AG20443 (cell line): Measurements from ENCODE around the gene NAALAD2.
"Not testable (repeated sequence)": the region's sequence is repeated elsewhere in the genome, so short reads cannot be mapped to it uniquely, and the experiment has no call there.

Experiments
- DNase-seq: peaks from one replicate; pipeline ENCODE4 v3.0.0; 2012; ENCODE audit warnings: low spot score, mixed read lengths

NAALAD2 gene

DNA sequence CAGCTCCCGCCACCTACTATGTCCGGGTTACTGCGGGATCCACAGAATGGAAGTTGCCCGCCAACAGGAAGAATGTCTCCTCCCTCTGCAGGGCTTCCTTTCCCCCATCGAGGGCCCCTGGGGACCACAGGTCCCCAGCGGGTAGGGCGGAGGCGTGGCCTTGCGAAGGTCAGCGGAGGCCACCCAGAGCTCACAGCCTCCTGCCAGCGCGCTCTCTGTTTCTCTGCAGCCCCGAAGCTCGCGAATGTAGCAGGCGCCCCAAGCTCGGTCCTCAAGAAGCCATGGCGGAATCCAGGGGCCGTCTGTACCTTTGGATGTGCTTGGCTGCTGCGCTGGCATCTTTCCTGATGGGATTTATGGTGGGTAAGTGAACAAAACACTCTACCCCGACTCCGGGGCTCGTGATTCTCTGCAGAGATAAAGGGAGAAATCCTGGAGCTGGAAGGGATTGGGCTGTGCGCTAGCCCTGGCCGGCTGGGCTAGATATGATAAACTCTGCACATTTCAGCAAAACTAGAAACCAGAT is at the start of gene NAALAD2:
Gene NAALAD2, plus strand, starts transcription at position 186 of the 526 bp plus-strand sequence. Its CDS starts 96 bp downstream, at position 282.
- DNase-seq: peak; percentile 51

- DNase-seq: not testable (repeated sequence)
Observed at GRCh38 chr11:90085650-90086049, 48.8 kb upstream of the NAALAD2 start, which contains the start of gene UBTFL1. UBTFL1 (plus strand) TSS chr11:90085950; CDS start chr11:90085950, 0 bp downstream.

DNA sequence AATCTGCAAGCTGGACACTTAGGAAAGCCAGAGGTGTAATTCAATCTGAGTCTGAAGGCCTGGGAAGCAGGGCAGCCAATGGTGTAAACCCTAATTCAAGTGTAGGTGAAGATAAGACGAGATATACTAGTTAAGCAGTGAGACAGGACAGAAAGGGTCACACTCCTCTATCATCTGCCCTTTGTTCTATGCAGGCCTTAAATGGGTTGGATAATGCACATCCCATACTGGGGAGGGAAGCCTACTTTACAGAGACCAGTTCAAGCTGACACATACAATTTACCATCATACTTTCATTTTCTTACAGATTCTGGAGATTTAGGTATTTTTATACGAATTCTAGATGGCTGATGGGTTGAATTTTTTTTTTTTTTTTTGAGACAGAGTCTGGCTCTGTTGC is 45.7 kb upstream of the NAALAD2 start:
- not testable (repeated sequence) for DNase-seq

- not testable (repeated sequence) for DNase-seq
Observed at GRCh38 chr11:90095230-90095924, 39.1 kb upstream of the NAALAD2 start.

- not testable (repeated sequence) for DNase-seq
Observed at GRCh38 chr11:90098261-90098660, 36.2 kb upstream of the NAALAD2 start.

DNA sequence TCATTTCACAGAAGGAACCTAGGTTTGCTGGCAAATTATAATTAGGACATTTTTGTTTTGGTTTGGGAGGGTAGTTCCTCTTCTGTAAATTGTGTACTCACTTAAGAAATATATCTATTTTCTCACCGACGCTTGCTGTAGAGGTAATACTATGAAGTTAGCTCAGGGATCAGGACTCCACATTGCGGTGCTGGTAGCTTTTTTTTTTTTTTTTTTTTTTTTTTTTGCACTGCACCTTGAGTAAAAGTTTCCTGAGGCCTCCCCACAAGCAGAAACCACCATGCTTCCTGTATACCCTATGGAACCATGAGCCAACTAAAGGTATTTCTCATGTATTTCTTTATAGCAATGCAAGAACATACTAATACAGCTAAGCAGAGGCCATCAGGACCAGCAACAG is 34.0 kb upstream of the NAALAD2 start:
- DNase-seq: no peak

GRCh38 chr11:90113541-90113940 is 20.9 kb upstream of the NAALAD2 start:
- DNase-seq: no peak

GRCh38 chr11:90120191-90120590 is 14.3 kb upstream of the NAALAD2 start:
- DNase-seq: no peak

GRCh38 chr11:90124371-90124770 is 10.1 kb upstream of the NAALAD2 start:
- no peak for DNase-seq

GRCh38 chr11:90124946-90125345 is 9.5 kb upstream of the NAALAD2 start:
- DNase-seq: no peak

DNA sequence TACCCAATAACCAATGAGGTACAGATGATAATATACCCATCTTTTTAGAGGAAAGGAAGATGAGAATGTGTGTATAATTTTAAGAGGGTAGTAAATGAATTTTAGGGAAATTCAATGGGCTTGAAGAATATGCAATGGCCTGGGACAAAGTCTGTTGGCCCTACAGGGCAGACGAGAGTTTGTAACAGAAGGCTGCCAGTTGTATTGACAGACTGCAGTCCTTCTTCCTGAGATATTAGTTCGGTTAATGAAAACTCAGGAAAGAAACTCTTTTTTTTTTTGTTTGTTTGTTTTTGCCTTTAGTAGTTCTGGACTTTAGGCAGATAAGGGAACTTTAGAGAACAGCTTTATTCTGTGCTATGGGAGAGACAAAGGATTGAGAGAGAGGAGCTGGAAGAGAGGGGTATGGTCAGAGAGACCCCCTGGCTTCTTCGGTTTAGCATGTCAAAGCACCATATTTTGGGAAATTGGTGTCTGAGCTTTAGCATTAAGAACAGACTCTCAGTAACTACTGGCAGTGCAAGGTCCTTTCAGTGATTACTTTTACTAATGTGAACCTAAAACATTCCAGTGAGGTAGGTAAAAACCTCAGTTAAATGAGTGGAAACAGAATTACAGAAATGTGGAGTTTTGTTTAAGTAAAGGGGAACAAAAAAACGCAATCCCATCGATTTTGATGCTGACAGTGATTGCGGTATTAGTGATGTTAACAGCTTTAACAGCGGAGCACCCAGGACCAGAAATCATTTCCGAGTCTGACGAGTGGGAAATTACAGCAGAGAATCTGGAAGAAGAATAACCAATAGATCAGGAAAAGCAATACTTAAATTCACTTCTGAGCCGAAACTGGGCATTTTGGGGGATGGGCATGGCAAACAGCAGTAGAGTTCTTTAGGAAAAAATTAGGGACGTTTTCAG is 644 bp upstream of the NAALAD2 start:
- no peak for DNase-seq

DNA sequence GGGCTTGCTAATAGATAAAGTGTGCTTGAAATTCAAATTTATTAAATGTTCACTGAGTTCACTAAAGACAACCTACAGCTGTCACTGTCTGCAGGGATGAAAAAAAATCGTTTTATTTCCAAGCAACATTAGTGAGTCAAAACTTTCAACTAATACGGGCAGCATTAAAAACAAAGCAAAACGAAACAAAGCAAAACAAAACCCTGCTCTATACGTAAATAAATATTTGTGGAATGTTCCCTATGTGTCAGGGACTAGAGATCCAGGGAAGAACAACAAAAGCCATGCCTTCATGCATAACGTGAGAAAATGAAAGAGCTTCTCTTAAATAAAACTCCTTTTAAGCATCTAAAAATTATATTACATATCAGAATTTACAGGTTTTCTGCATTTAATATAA is 553 bp downstream of the NAALAD2 start:
- no peak for DNase-seq

- DNase-seq: no peak
Observed at GRCh38 chr11:90148900-90149299, 14.4 kb downstream of the NAALAD2 start.

DNA sequence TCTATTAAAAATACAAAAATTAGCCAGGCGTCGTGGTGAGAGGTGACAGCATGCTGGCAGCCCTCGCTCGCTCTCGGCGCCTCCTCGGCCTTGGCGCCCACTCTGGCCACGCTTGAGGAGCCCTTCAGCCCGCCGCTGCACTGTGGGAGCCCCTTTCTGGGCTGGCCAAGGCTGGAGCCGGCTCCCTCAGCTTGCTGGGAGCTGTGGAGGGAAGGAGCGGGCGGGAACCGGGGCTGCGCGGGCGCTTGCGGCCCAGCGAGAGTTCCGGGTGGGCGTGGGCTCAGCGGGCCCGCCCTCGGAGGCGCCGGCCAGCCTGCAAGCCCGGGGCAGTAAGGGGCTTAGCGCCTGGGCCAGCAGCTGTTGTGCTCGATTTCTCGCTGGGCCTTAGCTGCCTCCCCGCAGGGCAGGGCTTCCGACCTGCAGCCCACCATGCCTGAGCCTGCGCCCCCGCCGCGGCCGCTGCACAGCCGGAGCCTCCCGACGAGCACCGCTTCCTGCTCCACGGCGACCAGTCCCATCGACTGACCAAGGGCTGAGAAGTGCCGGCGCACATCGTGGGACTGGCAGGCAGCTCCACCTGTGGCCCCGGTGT is 32.6 kb downstream of the NAALAD2 start:
- DNase-seq: not testable (repeated sequence)

DNA sequence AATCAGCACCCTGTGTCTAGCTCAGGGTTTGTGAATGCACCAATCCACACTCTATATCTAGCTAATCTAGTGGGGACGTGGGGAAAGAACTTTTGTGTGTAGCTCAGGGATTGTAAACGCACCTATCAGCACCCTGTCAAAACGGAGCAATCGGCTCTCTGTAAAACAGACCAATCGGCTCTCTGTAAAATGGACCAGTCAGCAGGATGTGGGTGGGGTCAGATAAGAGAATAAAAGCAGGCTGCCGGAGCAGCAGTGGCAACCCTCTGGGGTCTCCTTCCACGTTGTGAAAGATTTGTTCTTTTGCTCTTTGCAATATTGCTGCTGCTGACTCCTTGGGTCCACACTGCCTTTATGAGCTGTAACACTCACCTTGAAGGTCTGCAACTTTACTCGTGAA is 33.2 kb downstream of the NAALAD2 start:
- not testable (repeated sequence) for DNase-seq

- DNase-seq: no peak
Observed at GRCh38 chr11:90168571-90168970, 34.1 kb downstream of the NAALAD2 start.

DNA sequence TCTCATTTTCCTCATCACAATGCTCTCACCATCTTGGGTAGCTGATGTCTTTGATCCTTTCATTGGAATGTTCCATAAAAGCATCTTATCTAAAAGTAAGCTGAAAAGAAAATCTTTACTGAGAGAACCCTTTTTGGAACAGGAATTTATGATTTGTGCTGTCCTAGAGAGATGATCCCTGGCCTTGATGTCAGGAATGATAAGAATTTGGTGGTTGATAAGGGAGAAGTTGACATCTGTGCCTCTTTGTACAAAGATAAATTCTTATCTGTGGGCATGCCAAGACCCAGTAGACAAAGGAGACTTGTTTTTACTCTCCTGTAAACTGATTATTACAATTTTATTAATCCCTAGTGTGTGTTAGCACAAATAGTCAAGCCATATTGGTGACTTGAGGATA is 36.9 kb downstream of the NAALAD2 start:
- DNase-seq: no peak

DNA sequence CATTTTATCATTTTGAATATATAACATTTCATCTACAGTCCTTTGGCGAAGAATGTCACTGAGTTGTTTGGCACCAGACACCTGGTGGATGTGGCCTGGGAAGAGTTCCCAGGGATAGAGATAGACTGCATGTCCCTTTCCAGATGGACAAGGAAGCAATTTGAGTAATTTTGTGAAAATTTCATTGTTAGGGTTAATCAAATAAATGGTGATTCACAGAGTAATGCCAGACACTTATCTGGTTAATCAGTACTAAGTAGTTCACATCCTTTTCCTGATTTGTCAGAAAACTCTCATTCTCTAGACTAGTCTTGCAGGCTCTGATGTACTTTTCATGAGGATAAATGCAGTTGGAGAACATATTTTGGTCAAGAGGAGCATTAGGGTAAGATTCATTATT is 41.6 kb downstream of the NAALAD2 start:
- no peak for DNase-seq

DNA sequence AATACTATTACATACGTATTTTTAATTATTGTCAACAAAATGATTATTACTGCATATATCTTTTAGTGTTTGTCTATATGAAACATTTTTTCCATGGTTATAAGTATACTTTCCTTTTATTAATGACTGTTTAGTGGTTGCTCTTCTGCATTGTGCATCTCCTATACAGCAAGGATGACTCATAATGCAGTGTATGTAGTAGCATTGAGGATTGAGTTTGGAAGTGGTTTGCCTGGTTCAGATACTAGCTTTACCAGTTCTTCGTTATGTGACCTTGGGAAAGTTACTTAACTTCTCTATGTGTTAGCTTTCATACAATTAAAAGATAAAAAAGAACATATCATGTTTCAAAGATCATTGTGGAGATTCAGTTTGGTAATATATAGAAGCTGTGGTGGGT is 44.3 kb downstream of the NAALAD2 start:
- no peak for DNase-seq

DNA sequence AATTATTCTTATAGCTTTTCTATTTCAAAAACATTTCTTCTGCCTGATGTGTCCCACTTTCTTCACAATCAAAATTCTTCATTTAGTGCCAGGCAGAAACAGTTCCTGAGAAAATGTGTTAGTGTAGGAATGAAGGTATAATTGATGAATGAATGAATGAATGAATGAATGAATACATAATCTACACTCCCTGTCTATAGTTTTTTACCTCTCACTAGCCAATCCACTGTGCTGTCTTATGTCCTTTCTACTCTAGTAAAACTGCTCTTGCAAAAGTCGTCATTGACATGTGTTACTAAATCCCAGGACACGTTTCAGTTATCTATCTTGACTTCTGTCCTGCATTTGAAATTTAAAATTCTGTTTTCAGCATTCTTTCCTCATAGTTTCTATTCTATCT is 45.5 kb downstream of the NAALAD2 start:
- DNase-seq: no peak

DNA sequence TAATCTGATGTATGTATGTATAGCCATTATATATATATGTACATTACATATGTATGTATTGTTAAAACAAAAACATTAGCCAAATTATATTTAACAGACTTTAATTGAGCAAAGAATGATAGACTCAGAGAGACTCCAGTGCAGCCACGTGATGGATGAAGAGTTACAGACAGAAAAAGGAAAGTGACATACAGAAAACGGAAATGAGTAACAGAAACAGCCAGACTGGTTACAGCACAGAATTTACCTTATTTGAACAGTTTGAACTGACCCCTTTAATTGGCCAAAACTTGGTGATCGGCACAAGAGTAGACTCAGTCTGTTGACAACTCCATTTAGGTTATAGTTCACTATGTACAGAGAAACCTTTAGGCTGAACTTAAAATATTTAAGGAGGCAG is 53.4 kb downstream of the NAALAD2 start:
- no peak for DNase-seq

DNA sequence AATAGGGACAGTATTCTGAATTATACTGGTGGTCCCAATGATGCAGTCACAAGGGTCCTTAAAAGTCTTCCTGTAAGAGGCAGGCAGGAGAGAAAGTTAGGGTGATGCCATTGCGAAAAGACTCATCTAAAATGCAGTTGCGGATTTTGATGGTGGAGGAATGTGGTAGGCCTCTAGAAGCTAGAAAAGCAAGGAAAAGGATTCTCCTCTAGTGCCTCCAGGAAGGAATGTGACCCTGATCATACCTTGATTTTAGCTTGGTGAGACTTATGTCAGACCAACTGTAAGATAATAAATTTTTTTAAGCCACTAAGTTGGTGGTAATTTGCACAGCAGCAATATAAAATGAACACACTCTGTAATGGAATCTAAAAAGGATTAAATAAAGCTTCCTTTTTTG is 54.5 kb downstream of the NAALAD2 start:
- no peak for DNase-seq
